ENCODE measurements around the gene HPX.

Gene HPX

DNA sequence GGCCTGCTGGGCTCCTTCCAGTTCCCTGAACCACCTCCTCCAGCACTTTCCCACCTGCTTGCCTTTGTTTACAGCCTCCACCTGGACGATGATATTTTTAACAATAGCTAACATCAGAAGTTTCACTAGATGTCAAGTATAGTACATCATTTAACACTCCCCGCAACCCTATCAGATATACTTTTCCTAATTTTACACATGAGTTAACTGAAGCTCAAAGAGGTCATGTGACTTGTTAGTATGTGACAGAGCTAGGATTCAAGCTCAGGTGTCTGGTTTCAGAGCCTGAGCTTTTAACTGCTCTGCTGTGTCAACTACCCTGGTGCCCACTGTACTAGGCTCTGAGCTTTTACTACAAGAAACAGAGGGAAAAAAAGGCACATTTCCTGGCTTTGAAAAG, 14.3 kb upstream of the HPX start:
- Histone ChIP-seq H3K9ac (ENCODE audit: low read length) (no peak overlapping the region), H3K18ac (ENCODE audit: low read length) (no peak overlapping the region), H3K4ac (ENCODE audit: low read depth, low read length) (no peak overlapping the region), H2BK12ac (ENCODE audit: low read length) (no peak overlapping the region), H4K91ac (ENCODE audit: low read depth, low read length) (no peak overlapping the region), H3K4me2 (ENCODE audit: low read length) (no peak overlapping the region), H3K27me3 (ENCODE audit: insufficient read depth, low read length) (no peaks in the 10 kb centered on the region), H3K27ac (ENCODE audit: low read depth, low read length) (no peak overlapping the region), H3K23ac (ENCODE audit: low read length) (no peak overlapping the region), H2AFZ (ENCODE audit: insufficient read depth, low read length, poor library complexity) (no peak overlapping the region), H2BK5ac (ENCODE audit: low read depth, low read length, poor library complexity) (no peak overlapping the region), H4K8ac (ENCODE audit: low read depth, low read length) (no peak overlapping the region), H3K79me1 (ENCODE audit: low read length) (no peaks in the 10 kb centered on the region), H4K12ac (ENCODE audit: low read depth, low read length) (no peak overlapping the region), H3K14ac (ENCODE audit: low read length) (no peak overlapping the region), H3K4me1 (ENCODE audit: control insufficient read depth in 1 of 2, insufficient read depth in 2 of 2, low read length in 2 of 2) (peaks cover 0 to 3% of the 10 kb centered on the region in 2 experiments), H2BK120ac (ENCODE audit: insufficient read depth, low read length, poor library complexity) (no peak overlapping the region), H2AK5ac (ENCODE audit: low read length) (no peak overlapping the region), H3K36me3 (ENCODE audit: control insufficient read depth in 1 of 2, insufficient read depth in 2 of 2, low read length in 2 of 2) (peaks cover 31 to 43% of the 10 kb centered on the region in 2 experiments), H3K79me2 (ENCODE audit: control insufficient read depth, insufficient read depth, low read length, poor library complexity) (no peaks in the 10 kb centered on the region), H3K4me3 (ENCODE audit: low read depth, low read length) (no peak overlapping the region), H3K9me3 (ENCODE audit: insufficient read depth, low read depth, low read length) (peaks cover 3% of the 10 kb centered on the region)
- no CpG with 5 or more reads among the region's 2 CpGs for WGBS (ENCODE audit: extremely low coverage, insufficient coverage, insufficient read length)
- no peak for DNase-seq

DNA sequence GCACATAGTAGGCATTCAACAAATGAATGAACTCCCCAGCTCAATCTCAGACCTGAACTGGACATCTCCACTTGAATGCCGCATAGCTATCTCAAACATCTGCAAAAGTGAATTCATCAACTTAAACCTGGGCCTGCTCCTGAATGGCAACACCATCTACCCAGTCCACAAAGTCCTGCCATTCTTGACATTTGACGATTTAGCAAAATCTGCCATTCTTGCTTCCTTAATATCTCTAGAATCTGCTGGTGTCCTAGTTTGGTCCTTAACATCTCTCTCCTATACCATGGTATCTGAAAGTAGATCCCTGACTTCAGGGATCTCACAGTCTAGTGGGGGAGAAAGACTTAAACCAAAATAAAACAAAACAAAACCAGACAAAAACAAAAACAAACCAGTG, 12.4 kb upstream of the HPX start:
- H3K4ac ChIP-seq (ENCODE audit: low read depth, low read length), result no peak overlapping the region
- H3K4me3 ChIP-seq (ENCODE audit: low read depth, low read length), result no peak overlapping the region
- no peak overlapping the region for H3K27ac ChIP-seq (ENCODE audit: low read depth, low read length)
- H2AK5ac ChIP-seq (ENCODE audit: low read length), result no peak overlapping the region
- H3K27me3 ChIP-seq (ENCODE audit: insufficient read depth, low read length), result no peaks in the 10 kb centered on the region
- H3K23ac ChIP-seq (ENCODE audit: low read length), result no peak overlapping the region
- no peak overlapping the region for H3K9ac ChIP-seq (ENCODE audit: low read length)
- H4K91ac ChIP-seq (ENCODE audit: low read depth, low read length), result no peak overlapping the region
- H3K4me1 ChIP-seq (ENCODE audit: control insufficient read depth in 1 of 2, insufficient read depth in 2 of 2, low read length in 2 of 2), result peaks cover 0 to under 1% of the 10 kb centered on the region in 2 experiments
- H3K14ac ChIP-seq (ENCODE audit: low read length), result no peak overlapping the region
- H2AFZ ChIP-seq (ENCODE audit: insufficient read depth, low read length, poor library complexity), result no peak overlapping the region
- H2BK5ac ChIP-seq (ENCODE audit: low read depth, low read length, poor library complexity), result no peak overlapping the region
- no peak overlapping the region for H4K12ac ChIP-seq (ENCODE audit: low read depth, low read length)
- H2BK12ac ChIP-seq (ENCODE audit: low read length), result no peak overlapping the region
- H3K4me2 ChIP-seq (ENCODE audit: low read length), result no peak overlapping the region
- no peak overlapping the region for H4K8ac ChIP-seq (ENCODE audit: low read depth, low read length)
- no peaks in the 10 kb centered on the region for H3K79me2 ChIP-seq (ENCODE audit: control insufficient read depth, insufficient read depth, low read length, poor library complexity)
- H3K18ac ChIP-seq (ENCODE audit: low read length), result no peak overlapping the region
- no peak for DNase-seq
- H3K9me3 ChIP-seq (ENCODE audit: insufficient read depth, low read depth, low read length), result peaks cover 3% of the 10 kb centered on the region
- no CpG with 5 or more reads among the region's 2 CpGs for WGBS (ENCODE audit: extremely low coverage, insufficient coverage, insufficient read length)
- no peaks in the 10 kb centered on the region for H3K79me1 ChIP-seq (ENCODE audit: low read length)
- H3K36me3 ChIP-seq (ENCODE audit: control insufficient read depth in 1 of 2, insufficient read depth in 2 of 2, low read length in 2 of 2), result peaks cover 39 to 49% of the 10 kb centered on the region in 2 experiments
- H2BK120ac ChIP-seq (ENCODE audit: insufficient read depth, low read length, poor library complexity), result no peak overlapping the region

DNA sequence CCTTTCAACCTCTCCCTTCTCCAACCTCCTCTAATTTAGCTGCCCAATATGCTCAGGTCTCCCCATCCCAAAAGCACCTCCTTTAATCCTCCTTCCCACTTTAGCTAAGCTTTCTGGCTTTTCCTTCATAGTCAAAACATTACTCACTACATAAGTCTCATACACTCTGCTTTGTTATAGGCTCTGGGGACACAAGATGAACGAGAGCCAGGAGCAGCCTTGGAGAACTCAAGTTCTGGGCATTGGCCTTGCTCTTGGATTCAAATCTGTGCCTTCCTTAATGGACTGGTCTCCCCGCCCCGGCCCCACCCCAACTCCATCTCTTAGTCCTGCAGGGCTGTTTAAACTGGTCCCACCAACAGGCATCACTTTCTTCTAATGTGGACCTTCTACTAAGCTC, 11.4 kb upstream of the HPX start:
- peaks cover 37 to 49% of the 10 kb centered on the region in 2 experiments for H3K36me3 ChIP-seq (ENCODE audit: control insufficient read depth in 1 of 2, insufficient read depth in 2 of 2, low read length in 2 of 2)
- no peak overlapping the region for H3K27ac ChIP-seq (ENCODE audit: low read depth, low read length)
- H3K27me3 ChIP-seq (ENCODE audit: insufficient read depth, low read length), result no peaks in the 10 kb centered on the region
- no peaks in the 10 kb centered on the region for H3K4me1 ChIP-seq (ENCODE audit: control insufficient read depth in 1 of 2, insufficient read depth in 2 of 2, low read length in 2 of 2)
- no peak overlapping the region for H3K9ac ChIP-seq (ENCODE audit: low read length)
- H3K18ac ChIP-seq (ENCODE audit: low read length), result no peak overlapping the region
- no peak for DNase-seq
- no peak overlapping the region for H2BK120ac ChIP-seq (ENCODE audit: insufficient read depth, low read length, poor library complexity)
- no peaks in the 10 kb centered on the region for H3K79me2 ChIP-seq (ENCODE audit: control insufficient read depth, insufficient read depth, low read length, poor library complexity)
- H2BK5ac ChIP-seq (ENCODE audit: low read depth, low read length, poor library complexity), result no peak overlapping the region
- no peak overlapping the region for H3K14ac ChIP-seq (ENCODE audit: low read length)
- H3K9me3 ChIP-seq (ENCODE audit: insufficient read depth, low read depth, low read length), result peaks cover 3% of the 10 kb centered on the region
- no peak overlapping the region for H3K4ac ChIP-seq (ENCODE audit: low read depth, low read length)
- H2AK5ac ChIP-seq (ENCODE audit: low read length), result no peak overlapping the region
- no peak overlapping the region for H3K4me3 ChIP-seq (ENCODE audit: low read depth, low read length)
- no peak overlapping the region for H4K8ac ChIP-seq (ENCODE audit: low read depth, low read length)
- H2BK12ac ChIP-seq (ENCODE audit: low read length), result no peak overlapping the region
- no peak overlapping the region for H3K23ac ChIP-seq (ENCODE audit: low read length)
- H4K91ac ChIP-seq (ENCODE audit: low read depth, low read length), result no peak overlapping the region
- H3K79me1 ChIP-seq (ENCODE audit: low read length), result no peaks in the 10 kb centered on the region
- no peak overlapping the region for H3K4me2 ChIP-seq (ENCODE audit: low read length)
- H4K12ac ChIP-seq (ENCODE audit: low read depth, low read length), result no peak overlapping the region
- no peak overlapping the region for H2AFZ ChIP-seq (ENCODE audit: insufficient read depth, low read length, poor library complexity)
- no CpG with 5 or more reads among the region's 3 CpGs for WGBS (ENCODE audit: extremely low coverage, insufficient coverage, insufficient read length)

DNA sequence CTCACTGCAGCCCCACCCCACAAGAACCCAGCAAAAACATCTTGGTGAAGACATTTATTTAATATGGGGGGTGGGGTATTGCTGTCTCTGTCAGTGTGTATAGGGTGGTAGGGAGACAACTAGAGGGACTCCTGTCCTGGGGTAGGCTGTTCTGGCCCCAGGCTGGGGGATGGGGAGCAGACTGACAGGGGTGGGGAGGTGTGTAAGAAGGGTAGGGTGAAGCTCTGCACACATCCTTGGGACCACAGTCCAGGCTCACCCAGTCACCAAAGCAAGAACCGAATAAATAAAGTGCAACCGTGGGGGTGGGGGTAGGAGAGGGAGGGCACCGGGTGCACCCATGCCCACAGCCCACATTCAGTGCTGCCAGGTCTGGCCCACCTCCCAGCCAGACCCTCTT, 7.8 kb upstream of the HPX start:
- H3K4me3 ChIP-seq (ENCODE audit: low read depth, low read length), result no peak overlapping the region
- no peak overlapping the region for H2AFZ ChIP-seq (ENCODE audit: insufficient read depth, low read length, poor library complexity)
- WGBS (ENCODE audit: extremely low coverage, insufficient coverage, insufficient read length), result no CpG with 5 or more reads among the region's 3 CpGs
- no peak overlapping the region for H3K27ac ChIP-seq (ENCODE audit: low read depth, low read length)
- H3K27me3 ChIP-seq (ENCODE audit: insufficient read depth, low read length), result no peaks in the 10 kb centered on the region
- H2BK5ac ChIP-seq (ENCODE audit: low read depth, low read length, poor library complexity), result no peak overlapping the region
- H3K4me1 ChIP-seq (ENCODE audit: control insufficient read depth in 1 of 2, insufficient read depth in 2 of 2, low read length in 2 of 2), result no peaks in the 10 kb centered on the region
- no peak overlapping the region for H2BK120ac ChIP-seq (ENCODE audit: insufficient read depth, low read length, poor library complexity)
- H3K9me3 ChIP-seq (ENCODE audit: insufficient read depth, low read depth, low read length), result no peaks in the 10 kb centered on the region
- H3K18ac ChIP-seq (ENCODE audit: low read length), result no peak overlapping the region
- H3K14ac ChIP-seq (ENCODE audit: low read length), result no peak overlapping the region
- H3K23ac ChIP-seq (ENCODE audit: low read length), result no peak overlapping the region
- H3K4ac ChIP-seq (ENCODE audit: low read depth, low read length), result no peak overlapping the region
- peaks cover 16 to 18% of the 10 kb centered on the region in 2 experiments for H3K36me3 ChIP-seq (ENCODE audit: control insufficient read depth in 1 of 2, insufficient read depth in 2 of 2, low read length in 2 of 2)
- H3K79me2 ChIP-seq (ENCODE audit: control insufficient read depth, insufficient read depth, low read length, poor library complexity), result no peaks in the 10 kb centered on the region
- no peak overlapping the region for H4K8ac ChIP-seq (ENCODE audit: low read depth, low read length)
- no peak overlapping the region for H3K9ac ChIP-seq (ENCODE audit: low read length)
- H3K4me2 ChIP-seq (ENCODE audit: low read length), result no peak overlapping the region
- no peak overlapping the region for H2AK5ac ChIP-seq (ENCODE audit: low read length)
- no peak overlapping the region for H4K12ac ChIP-seq (ENCODE audit: low read depth, low read length)
- no peak for DNase-seq
- no peak overlapping the region for H4K91ac ChIP-seq (ENCODE audit: low read depth, low read length)
- no peak overlapping the region for H2BK12ac ChIP-seq (ENCODE audit: low read length)
- H3K79me1 ChIP-seq (ENCODE audit: low read length), result no peaks in the 10 kb centered on the region

Data from trophoblast cell (in vitro differentiated cells and primary cell).